HG03571 (cell line): ENCODE results near the gene ARFGEF2.
"Not testable (repeated sequence)": the region's sequence is repeated elsewhere in the genome, so short reads cannot be mapped to it uniquely, and the experiment has no call there.

ENCODE experiments used
- ATAC-seq: cut with Tn5 transposase; IDR thresholded peaks from one replicate; pipeline ENCODE4 v1.9.1; 2021; ENCODE audit not compliant: unreplicated experiment

ARFGEF2 gene

GRCh38 chr20:48984575-48985219 is 63.2 kb downstream of the ARFGEF2 start:
- ATAC-seq = no peak

- ATAC-seq = no peak
Measured at GRCh38 chr20:48986899-48987298, 65.4 kb downstream of the ARFGEF2 start.

GRCh38 chr20:48990467-48990866 is 69.0 kb downstream of the ARFGEF2 start:
- ATAC-seq = no peak

GRCh38 chr20:48995589-48995988 is 74.1 kb downstream of the ARFGEF2 start:
- no peak for ATAC-seq

GRCh38 chr20:48999890-49000870 is 78.7 kb downstream of the ARFGEF2 start:
- no peak for ATAC-seq

- no peak for ATAC-seq
Measured at GRCh38 chr20:49001741-49002140, 80.2 kb downstream of the ARFGEF2 start.

- no peak for ATAC-seq
Measured at GRCh38 chr20:49006446-49006980, 85.0 kb downstream of the ARFGEF2 start.

GRCh38 chr20:49009899-49010631 is 88.6 kb downstream of the ARFGEF2 start:
- no peak for ATAC-seq

GRCh38 chr20:49024220-49024619 is 102.7 kb downstream of the ARFGEF2 start:
- no peak for ATAC-seq

- not testable (repeated sequence) for ATAC-seq
Measured at GRCh38 chr20:49028177-49028576, 106.7 kb downstream of the ARFGEF2 start.

- no peak for ATAC-seq
Measured at GRCh38 chr20:49028684-49029083, 107.2 kb downstream of the ARFGEF2 start.

GRCh38 chr20:49029203-49029602 is 107.7 kb downstream of the ARFGEF2 start:
- no peak for ATAC-seq

GRCh38 chr20:49030954-49031619 is 109.6 kb downstream of the ARFGEF2 start:
- no peak for ATAC-seq

- ATAC-seq = no peak
Measured at GRCh38 chr20:49032455-49032854, 110.9 kb downstream of the ARFGEF2 start.

- ATAC-seq = no peak
Measured at GRCh38 chr20:49034070-49034732, 112.7 kb downstream of the ARFGEF2 start.

- no peak for ATAC-seq
Measured at GRCh38 chr20:49037962-49038387, 116.5 kb downstream of the ARFGEF2 start.

GRCh38 chr20:49039854-49040253 is 118.3 kb downstream of the ARFGEF2 start:
- ATAC-seq = no peak

- ATAC-seq = no peak
Measured at GRCh38 chr20:49043000-49043399, 121.5 kb downstream of the ARFGEF2 start.

- peak; percentile 9 for ATAC-seq
Measured at GRCh38 chr20:49045440-49046086, 124.1 kb downstream of the ARFGEF2 start.
